HG02981 (cell line): ENCODE results near the gene MRFAP1.

ENCODE experiments used
- ATAC-seq: cut with Tn5 transposase; IDR thresholded peaks from one replicate; pipeline ENCODE4 v1.9.1; 2021; ENCODE audit warnings: mild to moderate bottlenecking, moderate library complexity; ENCODE audit not compliant: unreplicated experiment

Gene MRFAP1

GRCh38 chr4:6640292-6641163 is at the start of gene MRFAP1:
TSS of gene MRFAP1 (plus strand) at chr4:6640685. CDS start at chr4:6640863, 178 bp downstream.
- ATAC-seq: peak; percentile 84

GRCh38 chr4:6591313-6591712 is 49.2 kb upstream of the MRFAP1 start:
- peak; percentile 55 for ATAC-seq

- no peak for ATAC-seq
Observed at GRCh38 chr4:6591781-6592180, 48.7 kb upstream of the MRFAP1 start.

GRCh38 chr4:6592804-6593563 is 47.5 kb upstream of the MRFAP1 start:
- ATAC-seq: no peak

- ATAC-seq: no peak
Observed at GRCh38 chr4:6594341-6594740, 46.1 kb upstream of the MRFAP1 start.

GRCh38 chr4:6594826-6595355 is 45.6 kb upstream of the MRFAP1 start:
- no peak for ATAC-seq

- no peak for ATAC-seq
Observed at GRCh38 chr4:6595897-6596537, 44.5 kb upstream of the MRFAP1 start.

GRCh38 chr4:6596948-6597347 is 43.5 kb upstream of the MRFAP1 start:
- ATAC-seq: no peak

GRCh38 chr4:6598127-6598526 is 42.4 kb upstream of the MRFAP1 start:
- no peak for ATAC-seq

- no peak for ATAC-seq
Observed at GRCh38 chr4:6598641-6599040, 41.8 kb upstream of the MRFAP1 start.

GRCh38 chr4:6601661-6602250 is 38.7 kb upstream of the MRFAP1 start:
- no peak for ATAC-seq

GRCh38 chr4:6602289-6602688 is 38.2 kb upstream of the MRFAP1 start:
- ATAC-seq: no peak

GRCh38 chr4:6603128-6603527 is 37.4 kb upstream of the MRFAP1 start:
- no peak for ATAC-seq

GRCh38 chr4:6605114-6605513 is 35.4 kb upstream of the MRFAP1 start:
- no peak for ATAC-seq

- ATAC-seq: no peak
Observed at GRCh38 chr4:6605605-6606004, 34.9 kb upstream of the MRFAP1 start.

GRCh38 chr4:6606465-6607235 is 33.8 kb upstream of the MRFAP1 start:
- ATAC-seq: no peak

- no peak for ATAC-seq
Observed at GRCh38 chr4:6607368-6608055, 33.0 kb upstream of the MRFAP1 start.

- ATAC-seq: no peak
Observed at GRCh38 chr4:6608758-6609414, 31.6 kb upstream of the MRFAP1 start.
